Astrocyte (in vitro differentiated cells and primary cell): ENCODE results near the gene IL2RA.

ENCODE experiments used
- EZH2 ChIP-seq: IDR thresholded peaks from 2 replicates; pipeline ENCODE4 v1.6.1; 2012; ENCODE audit warnings: mild to moderate bottlenecking, low read length, inconsistent platforms; ENCODE audit not compliant: insufficient read depth
- TF ChIP-seq, protein P1 (sequence below): IDR thresholded peaks from 2 replicates; pipeline ENCODE4 v1.5.1; 2011; ENCODE audit warnings: low read depth, mild to moderate bottlenecking, inconsistent platforms, low read length, moderate library complexity; ENCODE audit not compliant: insufficient read depth

DNA sequence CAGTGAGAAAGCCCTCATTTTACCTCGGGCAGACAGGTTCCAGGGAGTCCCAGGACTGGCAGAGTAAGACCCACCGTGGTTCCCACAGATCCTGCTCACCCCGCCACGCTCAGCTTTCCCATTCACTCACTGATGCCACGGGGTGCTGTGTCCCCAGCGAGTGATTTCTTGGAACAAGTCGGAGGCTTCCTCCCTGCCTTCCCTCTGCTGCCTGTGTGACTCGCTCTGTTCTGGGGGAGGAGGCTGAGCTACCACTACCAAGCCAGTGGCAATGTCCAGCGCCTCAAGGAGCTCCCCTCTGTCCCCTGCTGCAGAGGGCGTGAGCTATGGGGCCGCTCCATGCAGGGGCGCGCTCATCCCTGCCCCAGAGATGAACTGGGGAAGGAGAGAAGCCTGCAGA is 97.4 kb downstream of the IL2RA start:
- TF ChIP-seq, protein P1, sequence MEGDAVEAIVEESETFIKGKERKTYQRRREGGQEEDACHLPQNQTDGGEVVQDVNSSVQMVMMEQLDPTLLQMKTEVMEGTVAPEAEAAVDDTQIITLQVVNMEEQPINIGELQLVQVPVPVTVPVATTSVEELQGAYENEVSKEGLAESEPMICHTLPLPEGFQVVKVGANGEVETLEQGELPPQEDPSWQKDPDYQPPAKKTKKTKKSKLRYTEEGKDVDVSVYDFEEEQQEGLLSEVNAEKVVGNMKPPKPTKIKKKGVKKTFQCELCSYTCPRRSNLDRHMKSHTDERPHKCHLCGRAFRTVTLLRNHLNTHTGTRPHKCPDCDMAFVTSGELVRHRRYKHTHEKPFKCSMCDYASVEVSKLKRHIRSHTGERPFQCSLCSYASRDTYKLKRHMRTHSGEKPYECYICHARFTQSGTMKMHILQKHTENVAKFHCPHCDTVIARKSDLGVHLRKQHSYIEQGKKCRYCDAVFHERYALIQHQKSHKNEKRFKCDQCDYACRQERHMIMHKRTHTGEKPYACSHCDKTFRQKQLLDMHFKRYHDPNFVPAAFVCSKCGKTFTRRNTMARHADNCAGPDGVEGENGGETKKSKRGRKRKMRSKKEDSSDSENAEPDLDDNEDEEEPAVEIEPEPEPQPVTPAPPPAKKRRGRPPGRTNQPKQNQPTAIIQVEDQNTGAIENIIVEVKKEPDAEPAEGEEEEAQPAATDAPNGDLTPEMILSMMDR: no peak
- TF ChIP-seq EZH2: no peak
